ENCODE measurements around the gene MRC2. TPM values are rescaled to one million over a fixed set of nuclear protein-coding genes. Genes with fewer than 3 reads are reported as not detected.

MRC2 gene
- total RNA-seq, 2 donors from 2014 or later, result 34.2 to 73.7 TPM

DNA sequence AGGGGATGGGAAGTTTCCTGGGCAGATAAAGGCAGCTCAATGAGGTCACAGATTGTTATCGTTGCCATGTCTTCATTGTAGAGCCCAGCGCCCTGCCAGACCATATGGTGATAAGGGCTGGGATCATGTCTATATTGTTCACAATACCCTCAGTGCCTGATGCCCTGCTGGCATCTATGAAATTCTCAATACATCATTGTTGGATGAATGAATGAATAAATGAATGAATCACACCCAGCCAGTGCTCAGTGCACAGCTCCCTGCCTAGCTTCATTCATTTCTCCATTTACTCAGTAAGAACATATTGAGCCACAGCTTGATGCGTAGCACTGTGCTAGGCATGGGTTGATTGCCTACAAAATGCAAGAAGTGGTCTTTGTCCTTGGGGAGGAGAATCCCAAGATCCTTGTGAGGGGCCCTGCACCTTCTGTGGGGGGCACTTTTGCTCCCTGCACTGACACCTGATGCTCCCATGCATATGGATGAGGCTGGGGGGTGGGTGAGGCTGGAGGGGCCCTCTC, 29.7 kb downstream of the MRC2 start:
- intact Hi-C loops (cut with DNase I), result no loop called here
- Histone ChIP-seq H3K36me3 (no peaks in the 10 kb centered on the region), H3K4me3 (no peak overlapping the region), H3K4me1 (replicated peaks) (peaks cover 5% of the 10 kb centered on the region), H3K9me3 (no peaks in the 10 kb centered on the region), H3K27me3 (replicated peaks; ENCODE audit: insufficient read depth) (no peaks in the 10 kb centered on the region), H3K27ac (no peak overlapping the region)
- DNase-seq (ENCODE audit: low spot score), result no peak
- 98% methylated on average over 3 of the region's 3 CpGs for WGBS
- TF ChIP-seq, protein P1, sequence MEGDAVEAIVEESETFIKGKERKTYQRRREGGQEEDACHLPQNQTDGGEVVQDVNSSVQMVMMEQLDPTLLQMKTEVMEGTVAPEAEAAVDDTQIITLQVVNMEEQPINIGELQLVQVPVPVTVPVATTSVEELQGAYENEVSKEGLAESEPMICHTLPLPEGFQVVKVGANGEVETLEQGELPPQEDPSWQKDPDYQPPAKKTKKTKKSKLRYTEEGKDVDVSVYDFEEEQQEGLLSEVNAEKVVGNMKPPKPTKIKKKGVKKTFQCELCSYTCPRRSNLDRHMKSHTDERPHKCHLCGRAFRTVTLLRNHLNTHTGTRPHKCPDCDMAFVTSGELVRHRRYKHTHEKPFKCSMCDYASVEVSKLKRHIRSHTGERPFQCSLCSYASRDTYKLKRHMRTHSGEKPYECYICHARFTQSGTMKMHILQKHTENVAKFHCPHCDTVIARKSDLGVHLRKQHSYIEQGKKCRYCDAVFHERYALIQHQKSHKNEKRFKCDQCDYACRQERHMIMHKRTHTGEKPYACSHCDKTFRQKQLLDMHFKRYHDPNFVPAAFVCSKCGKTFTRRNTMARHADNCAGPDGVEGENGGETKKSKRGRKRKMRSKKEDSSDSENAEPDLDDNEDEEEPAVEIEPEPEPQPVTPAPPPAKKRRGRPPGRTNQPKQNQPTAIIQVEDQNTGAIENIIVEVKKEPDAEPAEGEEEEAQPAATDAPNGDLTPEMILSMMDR (IDR thresholded peaks at IDR 0.05), result no peak
- TF ChIP-seq POLR2AphosphoS5 (IDR thresholded peaks at IDR 0.05) (no peak), POLR2A (IDR thresholded peaks at IDR 0.05) (no peak)

- Histone ChIP-seq H3K9me3 (no peaks in the 10 kb centered on the region), H3K36me3 (no peaks in the 10 kb centered on the region), H3K4me1 (replicated peaks) (peaks cover 5% of the 10 kb centered on the region), H3K27me3 (replicated peaks; ENCODE audit: insufficient read depth) (no peaks in the 10 kb centered on the region), H3K4me3 (no peak overlapping the region), H3K27ac (no peak overlapping the region)
- no peak for TF ChIP-seq POLR2A (IDR thresholded peaks at IDR 0.05)
- no peak for TF ChIP-seq POLR2AphosphoS5 (IDR thresholded peaks at IDR 0.05)
- TF ChIP-seq, protein P1 (IDR thresholded peaks at IDR 0.05), result no peak
- 40% methylated on average over 9 of the region's 9 CpGs for WGBS
- DNase-seq (ENCODE audit: low spot score), result no peak
- intact Hi-C loops (cut with DNase I), result no loop called here
Measured at GRCh38 chr17:62657690-62658089, 30.2 kb downstream of the MRC2 start.

GRCh38 chr17:62658136-62658920, 30.9 kb downstream of the MRC2 start:
- intact Hi-C loops (cut with DNase I), result no loop called here
- TF ChIP-seq POLR2AphosphoS5 (IDR thresholded peaks at IDR 0.05) (no peak), POLR2A (IDR thresholded peaks at IDR 0.05) (no peak)
- TF ChIP-seq, protein P1 (IDR thresholded peaks at IDR 0.05), result no peak
- 34% methylated on average over 15 of the region's 15 CpGs for WGBS
- Histone ChIP-seq H3K4me1 (replicated peaks) (peaks cover 4% of the 10 kb centered on the region), H3K27ac (no peak overlapping the region), H3K4me3 (no peak overlapping the region), H3K36me3 (no peaks in the 10 kb centered on the region), H3K9me3 (no peaks in the 10 kb centered on the region), H3K27me3 (replicated peaks; ENCODE audit: insufficient read depth) (no peaks in the 10 kb centered on the region)
- DNase-seq (ENCODE audit: low spot score), result no peak

DNA sequence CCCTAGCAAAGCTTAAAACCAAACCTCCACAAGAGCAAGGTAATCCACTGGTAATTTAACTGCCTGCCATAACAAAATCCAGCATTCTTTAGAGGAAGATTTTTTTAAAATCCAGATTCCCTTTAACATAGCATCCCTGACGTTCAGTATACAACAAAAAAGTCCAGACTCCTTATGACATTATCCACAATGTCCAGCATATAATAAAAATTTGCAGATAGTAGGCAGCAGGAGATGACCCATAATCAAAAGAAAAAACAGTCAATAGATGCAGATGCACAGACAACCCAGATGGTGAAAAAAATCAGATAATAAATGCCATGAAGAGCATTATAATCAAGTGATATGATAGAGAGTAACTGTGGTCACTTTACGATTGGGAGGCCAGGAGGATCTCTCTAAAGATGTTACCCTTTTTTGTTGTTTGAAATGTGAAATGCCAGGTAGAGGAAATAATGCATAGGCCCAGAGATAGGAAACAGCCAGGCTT, 33.2 kb downstream of the MRC2 start:
- intact Hi-C loops (cut with DNase I), result no loop called here
- no peak for DNase-seq (ENCODE audit: low spot score)
- TF ChIP-seq, protein P1 (IDR thresholded peaks at IDR 0.05), result no peak
- TF ChIP-seq POLR2AphosphoS5 (IDR thresholded peaks at IDR 0.05), result no peak
- TF ChIP-seq POLR2A (IDR thresholded peaks at IDR 0.05), result no peak
- Histone ChIP-seq H3K36me3 (no peaks in the 10 kb centered on the region), H3K27ac (no peak overlapping the region), H3K27me3 (replicated peaks; ENCODE audit: insufficient read depth) (no peaks in the 10 kb centered on the region), H3K4me3 (no peak overlapping the region), H3K9me3 (no peaks in the 10 kb centered on the region), H3K4me1 (replicated peaks) (no peaks in the 10 kb centered on the region)
- 97% methylated on average over 2 of the region's 2 CpGs for WGBS

DNA sequence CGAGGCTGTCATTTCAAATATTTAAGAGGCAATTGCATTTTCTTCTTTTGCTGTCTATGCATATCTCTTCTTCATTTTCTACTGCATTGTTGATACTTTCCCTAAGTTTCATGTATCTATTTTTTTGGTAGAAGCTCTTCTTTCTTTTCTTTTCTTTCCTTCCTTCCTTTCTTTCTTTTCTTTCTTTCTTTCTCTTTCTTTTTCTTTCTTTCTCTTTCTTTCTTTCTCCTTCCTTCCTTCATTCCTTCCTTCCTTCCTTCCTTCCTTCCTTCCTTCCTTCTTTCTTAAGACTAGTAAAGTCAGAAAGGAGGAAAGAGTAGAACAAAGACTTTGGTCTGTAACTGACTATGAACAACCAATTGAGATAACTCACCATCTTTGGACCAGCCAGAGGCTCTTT, 33.9 kb downstream of the MRC2 start:
- no peak overlapping the region for H3K27ac ChIP-seq
- no peaks in the 10 kb centered on the region for H3K4me1 ChIP-seq (replicated peaks)
- no peaks in the 10 kb centered on the region for H3K27me3 ChIP-seq (replicated peaks; ENCODE audit: insufficient read depth)
- H3K4me3 ChIP-seq, result no peak overlapping the region
- no peaks in the 10 kb centered on the region for H3K9me3 ChIP-seq
- DNase-seq (ENCODE audit: low spot score), result no peak
- intact Hi-C loops (cut with DNase I), result no loop called here
- 100% methylated on average over 1 of the region's 1 CpG for WGBS
- H3K36me3 ChIP-seq, result no peaks in the 10 kb centered on the region
- TF ChIP-seq POLR2A (IDR thresholded peaks at IDR 0.05) (no peak), POLR2AphosphoS5 (IDR thresholded peaks at IDR 0.05) (no peak)
- TF ChIP-seq, protein P1 (IDR thresholded peaks at IDR 0.05), result no peak

Data from prostate gland (tissue), 2 donors.